IMR-90 (cell line): ENCODE measurements around the gene MTIF2.

Experiments used
- BHLHE40 ChIP-seq: fragments of 150-350 bp; IDR thresholded peaks from 2 replicates; pipeline ENCODE4 v1.6.1; 2016; ENCODE audit warnings: mild to moderate bottlenecking, low read depth, low read length
- CEBPB ChIP-seq: IDR thresholded peaks from 2 replicates; pipeline ENCODE4 v1.6.1; 2012; ENCODE audit warnings: low read depth, low read length, improper control_type of control experiment
- FOS ChIP-seq: fragments of 150-350 bp; IDR thresholded peaks from 2 replicates; pipeline ENCODE4 v1.6.1; 2016; ENCODE audit warnings: low read depth, low read length
- MAFK ChIP-seq: IDR thresholded peaks from 2 replicates; pipeline ENCODE4 v1.6.1; 2012; ENCODE audit warnings: low read depth, low read length, improper control_type of control experiment
- MXI1 ChIP-seq: IDR thresholded peaks from 2 replicates; pipeline ENCODE4 v1.6.1; 2012; ENCODE audit warnings: low read depth, mild to moderate bottlenecking, low read length, moderate library complexity, borderline replicate concordance
- POLR2A ChIP-seq: IDR thresholded peaks from 2 replicates; pipeline ENCODE4 v1.6.1; 2012; ENCODE audit warnings: mild to moderate bottlenecking, low read depth, low read length
- RAD21 ChIP-seq: IDR thresholded peaks from 2 replicates; pipeline ENCODE4 v1.6.1; 2012; ENCODE audit warnings: low read length, improper control_type of control experiment
- USF2 ChIP-seq: fragments of 150-350 bp; IDR thresholded peaks from 2 replicates; pipeline ENCODE4 v1.6.1; 2017; ENCODE audit warnings: mild to moderate bottlenecking, antibody characterized with exemption, low read length, low read depth
- TF ChIP-seq, protein P1 (sequence below): conservative IDR thresholded peaks from 2 replicates; pipeline ENCODE4 v1.5.1; 2012; ENCODE audit warnings: mild to moderate bottlenecking, low read depth, low read length, improper control_type of control experiment
- TF ChIP-seq, protein P2 (sequence below): fragments of 150-350 bp; IDR thresholded peaks from 2 replicates; pipeline ENCODE4 v1.6.1; 2016; ENCODE audit warnings: low read depth, mild to moderate bottlenecking, low read length, moderate library complexity, borderline replicate concordance

- TF ChIP-seq, protein P1, sequence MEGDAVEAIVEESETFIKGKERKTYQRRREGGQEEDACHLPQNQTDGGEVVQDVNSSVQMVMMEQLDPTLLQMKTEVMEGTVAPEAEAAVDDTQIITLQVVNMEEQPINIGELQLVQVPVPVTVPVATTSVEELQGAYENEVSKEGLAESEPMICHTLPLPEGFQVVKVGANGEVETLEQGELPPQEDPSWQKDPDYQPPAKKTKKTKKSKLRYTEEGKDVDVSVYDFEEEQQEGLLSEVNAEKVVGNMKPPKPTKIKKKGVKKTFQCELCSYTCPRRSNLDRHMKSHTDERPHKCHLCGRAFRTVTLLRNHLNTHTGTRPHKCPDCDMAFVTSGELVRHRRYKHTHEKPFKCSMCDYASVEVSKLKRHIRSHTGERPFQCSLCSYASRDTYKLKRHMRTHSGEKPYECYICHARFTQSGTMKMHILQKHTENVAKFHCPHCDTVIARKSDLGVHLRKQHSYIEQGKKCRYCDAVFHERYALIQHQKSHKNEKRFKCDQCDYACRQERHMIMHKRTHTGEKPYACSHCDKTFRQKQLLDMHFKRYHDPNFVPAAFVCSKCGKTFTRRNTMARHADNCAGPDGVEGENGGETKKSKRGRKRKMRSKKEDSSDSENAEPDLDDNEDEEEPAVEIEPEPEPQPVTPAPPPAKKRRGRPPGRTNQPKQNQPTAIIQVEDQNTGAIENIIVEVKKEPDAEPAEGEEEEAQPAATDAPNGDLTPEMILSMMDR = no peak
- TF ChIP-seq POLR2A (no peak), USF2 (no peak), MXI1 (no peak), RAD21 (no peak), BHLHE40 (no peak), CEBPB (no peak), MAFK (no peak), FOS (no peak)
- TF ChIP-seq, protein P2, sequence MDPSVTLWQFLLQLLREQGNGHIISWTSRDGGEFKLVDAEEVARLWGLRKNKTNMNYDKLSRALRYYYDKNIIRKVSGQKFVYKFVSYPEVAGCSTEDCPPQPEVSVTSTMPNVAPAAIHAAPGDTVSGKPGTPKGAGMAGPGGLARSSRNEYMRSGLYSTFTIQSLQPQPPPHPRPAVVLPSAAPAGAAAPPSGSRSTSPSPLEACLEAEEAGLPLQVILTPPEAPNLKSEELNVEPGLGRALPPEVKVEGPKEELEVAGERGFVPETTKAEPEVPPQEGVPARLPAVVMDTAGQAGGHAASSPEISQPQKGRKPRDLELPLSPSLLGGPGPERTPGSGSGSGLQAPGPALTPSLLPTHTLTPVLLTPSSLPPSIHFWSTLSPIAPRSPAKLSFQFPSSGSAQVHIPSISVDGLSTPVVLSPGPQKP = no peak
These were observed 44.9 kb downstream of the MTIF2 start for GRCh38 chr2:55223958-55224760.
